Measurements from ENCODE around the gene PSPH.
"Not testable (repeated sequence)": the region's sequence is repeated elsewhere in the genome, so short reads cannot be mapped to it uniquely, and the experiment has no call there.

The PSPH gene

GRCh38 chr7:56051339-56052191 lies at the start of gene PSPH, which contains the start of gene CCT6A:
Gene PSPH, minus strand, starts transcription at chr7:56051444. Its CDS starts 30,232 bp downstream, at chr7:56021212.
Gene CCT6A, plus strand, starts transcription at chr7:56051765. Its CDS starts 84 bp downstream, at chr7:56051849.
- peak within 1 kb of the TSS; percentile 85 for H3K9ac ChIP-seq (ENCODE audit: low read length)
- H3K36me3 ChIP-seq (ENCODE audit: control insufficient read depth, low read depth, low read length), result peaks cover 39% of the 10 kb centered on the region
- H3K9me3 ChIP-seq (ENCODE audit: control insufficient read depth, low read depth, low read length), result no peaks in the 10 kb centered on the region
- peak within 1 kb of the TSS; percentile 71 for H3K4me3 ChIP-seq (ENCODE audit: low read length)
- H3K27ac ChIP-seq (ENCODE audit: low read length), result peak within 1 kb of the TSS; percentile 94
- peaks cover 12% of the 10 kb centered on the region for H3K4me1 ChIP-seq (ENCODE audit: control insufficient read depth, low read depth, low read length)
- no peaks in the 10 kb centered on the region for H3K27me3 ChIP-seq (ENCODE audit: control insufficient read depth, insufficient read depth, low read length)

- Histone ChIP-seq H3K9me3 (ENCODE audit: control insufficient read depth, low read depth, low read length) (no peaks in the 10 kb centered on the region), H3K36me3 (ENCODE audit: control insufficient read depth, low read depth, low read length) (peaks cover 44% of the 10 kb centered on the region), H3K27ac (ENCODE audit: low read length) (no peak overlapping the region), H3K4me1 (ENCODE audit: control insufficient read depth, low read depth, low read length) (no peaks in the 10 kb centered on the region), H3K9ac (ENCODE audit: low read length) (no peak overlapping the region), H3K4me3 (ENCODE audit: low read length) (no peak overlapping the region), H3K27me3 (ENCODE audit: control insufficient read depth, insufficient read depth, low read length) (no peaks in the 10 kb centered on the region)
Measured at GRCh38 chr7:56099653-56100052, 48.4 kb upstream of the PSPH start.

- not testable (repeated sequence) for H3K4me3 ChIP-seq (ENCODE audit: low read length); H3K9me3 ChIP-seq (ENCODE audit: control insufficient read depth, low read depth, low read length); H3K27me3 ChIP-seq (ENCODE audit: control insufficient read depth, insufficient read depth, low read length); H3K27ac ChIP-seq (ENCODE audit: low read length); H3K9ac ChIP-seq (ENCODE audit: low read length); H3K4me1 ChIP-seq (ENCODE audit: control insufficient read depth, low read depth, low read length)
- peaks cover 36% of the 10 kb centered on the region for H3K36me3 ChIP-seq (ENCODE audit: control insufficient read depth, low read depth, low read length)
Measured at GRCh38 chr7:56098187-56099008, 47.2 kb upstream of the PSPH start.

- Histone ChIP-seq H3K36me3 (ENCODE audit: control insufficient read depth, low read depth, low read length) (peaks cover 32% of the 10 kb centered on the region), H3K4me1 (ENCODE audit: control insufficient read depth, low read depth, low read length) (no peaks in the 10 kb centered on the region), H3K27me3 (ENCODE audit: control insufficient read depth, insufficient read depth, low read length) (no peaks in the 10 kb centered on the region), H3K4me3 (ENCODE audit: low read length) (no peak overlapping the region), H3K9me3 (ENCODE audit: control insufficient read depth, low read depth, low read length) (no peaks in the 10 kb centered on the region), H3K27ac (ENCODE audit: low read length) (no peak overlapping the region), H3K9ac (ENCODE audit: low read length) (no peak overlapping the region)
Measured at GRCh38 chr7:56097700-56098099, 46.5 kb upstream of the PSPH start.

- H3K9me3 ChIP-seq (ENCODE audit: control insufficient read depth, low read depth, low read length), result no peaks in the 10 kb centered on the region
- no peaks in the 10 kb centered on the region for H3K27me3 ChIP-seq (ENCODE audit: control insufficient read depth, insufficient read depth, low read length)
- no peak within 1 kb of the TSS for H3K4me3 ChIP-seq (ENCODE audit: low read length)
- H3K36me3 ChIP-seq (ENCODE audit: control insufficient read depth, low read depth, low read length), result no peaks in the 10 kb centered on the region
- H3K4me1 ChIP-seq (ENCODE audit: control insufficient read depth, low read depth, low read length), result no peaks in the 10 kb centered on the region
- H3K9ac ChIP-seq (ENCODE audit: low read length), result no peak within 1 kb of the TSS
- H3K27ac ChIP-seq (ENCODE audit: low read length), result no peak within 1 kb of the TSS
Measured at GRCh38 chr7:56092789-56093531, 41.7 kb upstream of the PSPH start, which contains the start of gene PHKG1. Gene PHKG1, minus strand, starts transcription at chr7:56092952. Its CDS starts 4,011 bp downstream, at chr7:56088941.

- not testable (repeated sequence) for H3K4me1 ChIP-seq (ENCODE audit: control insufficient read depth, low read depth, low read length); H3K9ac ChIP-seq (ENCODE audit: low read length); H3K27me3 ChIP-seq (ENCODE audit: control insufficient read depth, insufficient read depth, low read length); H3K27ac ChIP-seq (ENCODE audit: low read length); H3K9me3 ChIP-seq (ENCODE audit: control insufficient read depth, low read depth, low read length); H3K4me3 ChIP-seq (ENCODE audit: low read length); H3K36me3 ChIP-seq (ENCODE audit: control insufficient read depth, low read depth, low read length)
Measured at GRCh38 chr7:56092388-56092787, 41.1 kb upstream of the PSPH start.

- no peaks in the 10 kb centered on the region for H3K27me3 ChIP-seq (ENCODE audit: control insufficient read depth, insufficient read depth, low read length)
Measured at GRCh38 chr7:56091591-56091990, 40.3 kb upstream of the PSPH start.

GRCh38 chr7:56087445-56087844 lies 36.2 kb upstream of the PSPH start:
- H3K9me3 ChIP-seq (ENCODE audit: control insufficient read depth, low read depth, low read length), result no peaks in the 10 kb centered on the region
- H3K27me3 ChIP-seq (ENCODE audit: control insufficient read depth, insufficient read depth, low read length), result no peaks in the 10 kb centered on the region
- H3K4me3 ChIP-seq (ENCODE audit: low read length), result no peak overlapping the region
- no peak overlapping the region for H3K9ac ChIP-seq (ENCODE audit: low read length)
- no peak overlapping the region for H3K27ac ChIP-seq (ENCODE audit: low read length)
- no peaks in the 10 kb centered on the region for H3K4me1 ChIP-seq (ENCODE audit: control insufficient read depth, low read depth, low read length)
- no peaks in the 10 kb centered on the region for H3K36me3 ChIP-seq (ENCODE audit: control insufficient read depth, low read depth, low read length)

More at GRCh38 chr7:56091591-56091990, 40.3 kb upstream of the PSPH start:
- Histone ChIP-seq H3K27ac (ENCODE audit: low read length) (no peak overlapping the region), H3K9ac (ENCODE audit: low read length) (no peak overlapping the region), H3K36me3 (ENCODE audit: control insufficient read depth, low read depth, low read length) (no peaks in the 10 kb centered on the region), H3K4me3 (ENCODE audit: low read length) (no peak overlapping the region), H3K4me1 (ENCODE audit: control insufficient read depth, low read depth, low read length) (no peaks in the 10 kb centered on the region), H3K9me3 (ENCODE audit: control insufficient read depth, low read depth, low read length) (no peaks in the 10 kb centered on the region)

- Histone ChIP-seq H3K27ac (ENCODE audit: low read length) (no peak overlapping the region), H3K9ac (ENCODE audit: low read length) (no peak overlapping the region), H3K27me3 (ENCODE audit: control insufficient read depth, insufficient read depth, low read length) (no peaks in the 10 kb centered on the region), H3K36me3 (ENCODE audit: control insufficient read depth, low read depth, low read length) (no peaks in the 10 kb centered on the region), H3K9me3 (ENCODE audit: control insufficient read depth, low read depth, low read length) (no peaks in the 10 kb centered on the region), H3K4me3 (ENCODE audit: low read length) (no peak overlapping the region), H3K4me1 (ENCODE audit: control insufficient read depth, low read depth, low read length) (no peaks in the 10 kb centered on the region)
Measured at GRCh38 chr7:56086761-56087160, 35.5 kb upstream of the PSPH start.

- Histone ChIP-seq H3K9ac (ENCODE audit: low read length) (no peak overlapping the region), H3K4me1 (ENCODE audit: control insufficient read depth, low read depth, low read length) (no peaks in the 10 kb centered on the region)
Measured at GRCh38 chr7:56083150-56083785, 32.0 kb upstream of the PSPH start.

More at GRCh38 chr7:56083150-56083785, 32.0 kb upstream of the PSPH start:
- H3K27me3 ChIP-seq (ENCODE audit: control insufficient read depth, insufficient read depth, low read length), result no peaks in the 10 kb centered on the region
- H3K27ac ChIP-seq (ENCODE audit: low read length), result no peak overlapping the region
- H3K4me3 ChIP-seq (ENCODE audit: low read length), result no peak overlapping the region
- H3K36me3 ChIP-seq (ENCODE audit: control insufficient read depth, low read depth, low read length), result peaks cover 11% of the 10 kb centered on the region
- no peaks in the 10 kb centered on the region for H3K9me3 ChIP-seq (ENCODE audit: control insufficient read depth, low read depth, low read length)

All from iPS-18a (cell line).